IMR-90 (cell line): ENCODE measurements around the gene PDE8B. TPM values are rescaled to one million over a fixed set of nuclear protein-coding genes. Genes with fewer than 3 reads are reported as not detected.

ENCODE experiments used
- ATAC-seq: fragments of 200-7000 bp; cut with Tn5 transposase; 2 replicates; pipeline ENCODE4 v1.9.1; 2020; ENCODE audit warnings: low read depth, mild to moderate bottlenecking, moderate library complexity
- BruUV-seq: library from RNA; stranded (reverse); fragments of 400-500 nt; replicated peaks from 2 replicates; lab custom pipeline; 2021; lab: Mats Ljungman, UMichigan
- CTCF ChIA-PET: fragments of 300-600 bp; formaldehyde crosslinking; extraction: SDS; loops from one replicate; lab custom pipeline; 2021; ENCODE audit warnings: antibody characterized with exemption; lab: Yijun Ruan, JAX
- POLR2A ChIA-PET: fragments of 300-600 bp; sonication (Branson Sonifier 250); formaldehyde crosslinking; loops from one replicate; lab custom pipeline; 2022; ENCODE audit warnings: antibody characterized with exemption; ENCODE audit not compliant: unreplicated experiment; lab: Charles Lee
- DNase-seq: peaks from one replicate; pipeline ENCODE4 v3.0.0; 2013
- H2AFZ ChIP-seq: replicated peaks from 2 replicates; pipeline ENCODE3; 2013; ENCODE audit warnings: low read length, mild to moderate bottlenecking; ENCODE audit not compliant: poor library complexity
- H2AK5ac ChIP-seq: 2 replicates; pipeline ENCODE4 v1.6.1; 2013; ENCODE audit warnings: low read depth, low read length, inconsistent platforms
- H2AK9ac ChIP-seq: replicated peaks from 2 replicates; pipeline ENCODE3; 2013; ENCODE audit warnings: mild to moderate bottlenecking, low read depth, low read length, moderate library complexity; ENCODE audit not compliant: poor library complexity
- H2BK120ac ChIP-seq: 2 replicates; pipeline ENCODE4 v1.6.1; 2013; ENCODE audit warnings: low read depth, low read length, inconsistent platforms
- H2BK15ac ChIP-seq: 3 replicates; pipeline ENCODE4 v1.6.1; 2013; ENCODE audit warnings: low read depth, low read length, inconsistent platforms
- H2BK20ac ChIP-seq: 2 replicates; pipeline ENCODE4 v1.6.1; 2013; ENCODE audit warnings: low read depth, mild to moderate bottlenecking, inconsistent platforms, low read length, moderate library complexity
- H2BK5ac ChIP-seq: 2 replicates; pipeline ENCODE4 v1.6.1; 2013; ENCODE audit warnings: mild to moderate bottlenecking, low read depth, low read length, inconsistent platforms; ENCODE audit not compliant: poor library complexity, severe bottlenecking
- H3K14ac ChIP-seq: replicated peaks from 2 replicates; pipeline ENCODE4 v1.6.1; 2013; ENCODE audit warnings: low read depth, low read length, inconsistent platforms
- H3K18ac ChIP-seq: 2 replicates; pipeline ENCODE4 v1.6.1; 2013; ENCODE audit warnings: low read depth, low read length, control low read depth
- H3K23ac ChIP-seq: 2 replicates; pipeline ENCODE4 v1.6.1; 2013; ENCODE audit warnings: low read depth, low read length, inconsistent platforms
- H3K27ac ChIP-seq: 2 replicates; pipeline ENCODE4 v1.5.1; 2013; ENCODE audit warnings: mild to moderate bottlenecking, control low read depth, low read length; ENCODE audit not compliant: insufficient read depth
- H3K27me3 ChIP-seq: 2 replicates; pipeline ENCODE4 v1.6.1; 2013; ENCODE audit warnings: low read length; ENCODE audit not compliant: control insufficient read depth, insufficient read depth
- H3K36me3 ChIP-seq: 2 replicates; pipeline ENCODE4 v1.6.1; 2013; ENCODE audit warnings: low read length, mixed read lengths; ENCODE audit not compliant: control insufficient read depth, insufficient read depth
- H3K4ac ChIP-seq: 2 replicates; pipeline ENCODE4 v1.6.1; 2013; ENCODE audit warnings: low read depth, low read length, inconsistent platforms
- H3K4me1 ChIP-seq: 2 replicates; pipeline ENCODE4 v1.6.1; 2013; ENCODE audit warnings: low read length, mixed read lengths; ENCODE audit not compliant: control insufficient read depth, insufficient read depth
- H3K4me2 ChIP-seq: 2 replicates; pipeline ENCODE4 v1.6.1; 2013; ENCODE audit warnings: low read depth, mild to moderate bottlenecking, control low read depth, low read length, moderate library complexity
- H3K4me3 ChIP-seq: 2 replicates; pipeline ENCODE4 v1.5.1; 2013; ENCODE audit warnings: low read depth, mild to moderate bottlenecking, control low read depth, low read length, moderate library complexity; ENCODE audit not compliant: insufficient read depth
- H3K56ac ChIP-seq: 2 replicates; pipeline ENCODE4 v1.6.1; 2013; ENCODE audit warnings: low read length, inconsistent platforms; ENCODE audit not compliant: insufficient read depth; ENCODE audit errors: extremely low read depth
- H3K79me1 ChIP-seq, 2 experiments: 2 replicates each; pipeline ENCODE4 v1.6.1; 2013; ENCODE audit warnings: low read length in 2 of 2, inconsistent platforms in 1 of 2, low read depth in 1 of 2
- H3K9ac ChIP-seq: 2 replicates; pipeline ENCODE4 v1.6.1; 2013; ENCODE audit warnings: low read depth, low read length, control low read depth
- H3K9me1 ChIP-seq: 2 replicates; pipeline ENCODE4 v1.6.1; 2013; ENCODE audit warnings: low read length, inconsistent platforms; ENCODE audit not compliant: insufficient read depth
- H3K9me3 ChIP-seq: 2 replicates; pipeline ENCODE4 v1.6.1; 2013; ENCODE audit warnings: low read length; ENCODE audit not compliant: control insufficient read depth, insufficient read depth
- H4K20me1 ChIP-seq: 2 replicates; pipeline ENCODE4 v1.6.1; 2013; ENCODE audit warnings: low read length, inconsistent platforms; ENCODE audit not compliant: insufficient read depth
- H4K5ac ChIP-seq: 2 replicates; pipeline ENCODE4 v1.6.1; 2013; ENCODE audit warnings: mild to moderate bottlenecking, low read depth, low read length, control low read depth
- H4K8ac ChIP-seq, 2 experiments: 2 replicates each; pipeline ENCODE4 v1.6.1; 2013; ENCODE audit warnings: low read depth in 2 of 2, low read length in 2 of 2, control low read depth in 1 of 2, inconsistent platforms in 1 of 2
- H4K91ac ChIP-seq: 2 replicates; pipeline ENCODE4 v1.6.1; 2013; ENCODE audit warnings: low read depth, low read length, inconsistent platforms; ENCODE audit not compliant: insufficient read depth
- BHLHE40 ChIP-seq: fragments of 150-350 bp; IDR thresholded peaks from 2 replicates; pipeline ENCODE4 v1.6.1; 2016; ENCODE audit warnings: mild to moderate bottlenecking, low read depth, low read length
- CEBPB ChIP-seq: IDR thresholded peaks from 2 replicates; pipeline ENCODE4 v1.6.1; 2012; ENCODE audit warnings: low read depth, low read length, improper control_type of control experiment
- CHD1 ChIP-seq: IDR thresholded peaks from 2 replicates; pipeline ENCODE4 v1.6.1; 2012; ENCODE audit warnings: low read depth, low read length, improper control_type of control experiment
- CTCF ChIP-seq: conservative IDR thresholded peaks from 2 replicates; pipeline ENCODE4 v1.5.1; 2012; ENCODE audit warnings: mild to moderate bottlenecking, low read depth, low read length, improper control_type of control experiment
- FOS ChIP-seq: fragments of 150-350 bp; IDR thresholded peaks from 2 replicates; pipeline ENCODE4 v1.6.1; 2016; ENCODE audit warnings: low read depth, low read length
- MAFK ChIP-seq: IDR thresholded peaks from 2 replicates; pipeline ENCODE4 v1.6.1; 2012; ENCODE audit warnings: low read depth, low read length, improper control_type of control experiment
- MAZ ChIP-seq: IDR thresholded peaks from 2 replicates; pipeline ENCODE4 v1.6.1; 2012; ENCODE audit warnings: low read depth, mild to moderate bottlenecking, low read length, improper control_type of control experiment, moderate library complexity, borderline replicate concordance
- MXI1 ChIP-seq: IDR thresholded peaks from 2 replicates; pipeline ENCODE4 v1.6.1; 2012; ENCODE audit warnings: low read depth, mild to moderate bottlenecking, low read length, moderate library complexity, borderline replicate concordance
- NFE2L2 ChIP-seq: fragments of 150-350 bp; IDR thresholded peaks from 2 replicates; pipeline ENCODE4 v1.6.1; 2016; ENCODE audit warnings: low read depth, mild to moderate bottlenecking, low read length
- POLR2A ChIP-seq: IDR thresholded peaks from 2 replicates; pipeline ENCODE4 v1.6.1; 2012; ENCODE audit warnings: mild to moderate bottlenecking, low read depth, low read length
- RAD21 ChIP-seq: IDR thresholded peaks from 2 replicates; pipeline ENCODE4 v1.6.1; 2012; ENCODE audit warnings: low read length, improper control_type of control experiment
- RCOR1 ChIP-seq: IDR thresholded peaks from 2 replicates; pipeline ENCODE4 v1.6.1; 2012; ENCODE audit warnings: mild to moderate bottlenecking, low read length, improper control_type of control experiment; ENCODE audit not compliant: insufficient replicate concordance
- RFX5 ChIP-seq: IDR thresholded peaks from 2 replicates; pipeline ENCODE4 v1.8.0; 2012; ENCODE audit warnings: low read depth, mild to moderate bottlenecking, low read length, moderate library complexity
- SMC3 ChIP-seq: fragments of 150-350 bp; IDR thresholded peaks from 2 replicates; pipeline ENCODE4 v1.6.1; 2016; ENCODE audit warnings: low read depth, mild to moderate bottlenecking, antibody characterized with exemption, low read length, moderate library complexity
- USF2 ChIP-seq: fragments of 150-350 bp; IDR thresholded peaks from 2 replicates; pipeline ENCODE4 v1.6.1; 2017; ENCODE audit warnings: mild to moderate bottlenecking, antibody characterized with exemption, low read length, low read depth
- WGBS, 2 experiments: methylation state at CpG; one replicate each; pipeline versions ENCODE4 v1.1.5 to v1.1.7; 2013; ENCODE audit warnings: missing lambda C conversion rate in 2 of 2; ENCODE audit not compliant: insufficient read length in 1 of 2; ENCODE audit errors: extremely low coverage in 2 of 2; 5-methylcytosine and 5-hydroxymethylcytosine counted together
- dilution Hi-C: fragments of 300-500 bp; cut with HindIII; formaldehyde crosslinking; loops from one replicate; pipeline ENCODE4 v1.14.3; 2018; ENCODE audit warnings: low sequenced_read_pairs; ENCODE audit not compliant: unreplicated experiment
- in situ Hi-C: fragments of 300-500 bp; cut with MboI; formaldehyde crosslinking; loops from 3 replicates; pipeline ENCODE4 v1.14.3; 2019; ENCODE audit warnings: low sequenced_read_pairs, inconsistent platforms, mixed read lengths
- intact Hi-C: fragments of 100-400 bp; cut with micrococcal nuclease; formaldehyde crosslinking; loops from 2 replicates; pipeline ENCODE4 v1.10.0; 2022
- polyA plus RNA-seq, 3 experiments: library from polyadenylated mRNA; depleted of rRNA; stranded (reverse); fragments of >200 nt; gene quantifications; 2 replicates each; pipeline ENCODE4 v1.2.3, GENCODE V29; 2012; ENCODE audit warnings: low replicate concordance in 1 of 3
- total RNA-seq: library from RNA; depleted of rRNA; stranded (reverse); fragments of >200 nt; gene quantifications from 2 replicates; pipeline ENCODE4 v1.2.3, GENCODE V29; 2012
- TF ChIP-seq, protein P1 (sequence below): fragments of 150-350 bp; IDR thresholded peaks from 2 replicates; pipeline ENCODE4 v1.6.1; 2016; ENCODE audit warnings: low read depth, mild to moderate bottlenecking, low read length, moderate library complexity, borderline replicate concordance

Gene PDE8B
- total and polyA plus RNA-seq, 2 of the 4 experiments (the other 2 are of a cell fraction): under 0.01 to 0.03 TPM

GRCh38 chr5:77339337-77339890 is 128.9 kb downstream of the PDE8B start:
- Histone ChIP-seq H3K14ac (no peak overlapping the region), H3K4ac (no peak overlapping the region), H3K9ac (no peak overlapping the region), H3K4me1 (peaks cover 2% of the 10 kb centered on the region), H2AFZ (no peak overlapping the region), H4K5ac (no peak overlapping the region), H3K4me3 (no peak overlapping the region), H3K27me3 (peaks cover 5% of the 10 kb centered on the region), H2BK120ac (no peak overlapping the region), H2BK15ac (no peak overlapping the region), H3K79me1 (no peaks in the 10 kb centered on the region), H4K8ac (no peak overlapping the region), H3K4me2 (no peak overlapping the region), H3K23ac (no peak overlapping the region), H2AK5ac (no peak overlapping the region), H2BK20ac (no peak overlapping the region), H3K9me1 (no peaks in the 10 kb centered on the region), H2AK9ac (no peak overlapping the region), H3K9me3 (no peaks in the 10 kb centered on the region), H3K27ac (no peak overlapping the region), H2BK5ac (no peak overlapping the region), H4K91ac (no peak overlapping the region), H3K36me3 (no peaks in the 10 kb centered on the region), H3K18ac (no peak overlapping the region), H3K56ac (no peak overlapping the region), H4K20me1 (no peaks in the 10 kb centered on the region)
- no peak for ATAC-seq
- no TSS peak for BruUV-seq
- no CpG with 5 or more reads among the region's 4 CpGs for WGBS, 2 experiments
- ChIA-PET CTCF (interaction anchor here (0.6 kb wide), 1 partner anchor 116 kb away, joined by 3 read pairs; no protein-coding TSS in a partner anchor), POLR2A (no interaction called here)
- intact Hi-C loops (no loop called here), dilution Hi-C loops (no loop called here), in situ Hi-C loops (no loop called here)
- no peak for TF ChIP-seq USF2
- TF ChIP-seq SMC3: no peak
- no peak for TF ChIP-seq POLR2A
- TF ChIP-seq RFX5: no peak
- TF ChIP-seq NFE2L2: no peak
- TF ChIP-seq, protein P1, sequence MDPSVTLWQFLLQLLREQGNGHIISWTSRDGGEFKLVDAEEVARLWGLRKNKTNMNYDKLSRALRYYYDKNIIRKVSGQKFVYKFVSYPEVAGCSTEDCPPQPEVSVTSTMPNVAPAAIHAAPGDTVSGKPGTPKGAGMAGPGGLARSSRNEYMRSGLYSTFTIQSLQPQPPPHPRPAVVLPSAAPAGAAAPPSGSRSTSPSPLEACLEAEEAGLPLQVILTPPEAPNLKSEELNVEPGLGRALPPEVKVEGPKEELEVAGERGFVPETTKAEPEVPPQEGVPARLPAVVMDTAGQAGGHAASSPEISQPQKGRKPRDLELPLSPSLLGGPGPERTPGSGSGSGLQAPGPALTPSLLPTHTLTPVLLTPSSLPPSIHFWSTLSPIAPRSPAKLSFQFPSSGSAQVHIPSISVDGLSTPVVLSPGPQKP: no peak
- TF ChIP-seq MAFK: no peak
- TF ChIP-seq CTCF: no peak
- no peak for TF ChIP-seq MXI1
- TF ChIP-seq FOS: no peak
- TF ChIP-seq CHD1: no peak
- no peak for TF ChIP-seq RCOR1
- no peak for TF ChIP-seq CEBPB
- TF ChIP-seq MAZ: no peak
- no peak for TF ChIP-seq RAD21
- TF ChIP-seq BHLHE40: no peak
- DNase-seq: no peak
